C4-2B (cell line): ENCODE measurements around the gene PIK3R6.

Source experiments
- H3K27ac ChIP-seq: fragments of 450-650 bp; 2 replicates; pipeline ENCODE4 v1.5.1; 2017
- CTCF ChIP-seq: fragments of 450-650 bp; conservative IDR thresholded peaks from 2 replicates; pipeline ENCODE4 v1.5.1; 2017; ENCODE audit warnings: mild to moderate bottlenecking
- ZFX ChIP-seq: fragments of 450-650 bp; IDR thresholded peaks from 2 replicates; pipeline ENCODE4 v1.6.1; 2017

PIK3R6 gene

GRCh38 chr17:8851600-8851999, 15.9 kb downstream of the PIK3R6 start:
- TF ChIP-seq ZFX (no peak), CTCF (no peak)

GRCh38 chr17:8849311-8850041, 18.0 kb downstream of the PIK3R6 start:
- no peak for TF ChIP-seq ZFX
- TF ChIP-seq CTCF: no peak
- H3K27ac ChIP-seq: no peak overlapping the region

More at GRCh38 chr17:8851600-8851999, 15.9 kb downstream of the PIK3R6 start:
- H3K27ac ChIP-seq: no peak overlapping the region

- TF ChIP-seq CTCF (no peak), ZFX (no peak)
- no peak overlapping the region for H3K27ac ChIP-seq
These were observed 19.6 kb downstream of the PIK3R6 start for GRCh38 chr17:8847891-8848290.

GRCh38 chr17:8846768-8847211, 20.7 kb downstream of the PIK3R6 start:
- no peak for TF ChIP-seq ZFX
- no peak for TF ChIP-seq CTCF
- no peak overlapping the region for H3K27ac ChIP-seq

- H3K27ac ChIP-seq: no peak overlapping the region
- TF ChIP-seq ZFX (no peak), CTCF (no peak)
These were observed 22.9 kb downstream of the PIK3R6 start for GRCh38 chr17:8844229-8845218.

GRCh38 chr17:8843344-8843743, 24.1 kb downstream of the PIK3R6 start:
- TF ChIP-seq CTCF (no peak), ZFX (no peak)
- H3K27ac ChIP-seq: no peak overlapping the region

GRCh38 chr17:8841844-8842243, 25.6 kb downstream of the PIK3R6 start:
- no peak overlapping the region for H3K27ac ChIP-seq

More at GRCh38 chr17:8841844-8842243, 25.6 kb downstream of the PIK3R6 start:
- TF ChIP-seq ZFX: no peak
- TF ChIP-seq CTCF: no peak
